ENCODE results near the gene LIPH.

Gene LIPH

DNA sequence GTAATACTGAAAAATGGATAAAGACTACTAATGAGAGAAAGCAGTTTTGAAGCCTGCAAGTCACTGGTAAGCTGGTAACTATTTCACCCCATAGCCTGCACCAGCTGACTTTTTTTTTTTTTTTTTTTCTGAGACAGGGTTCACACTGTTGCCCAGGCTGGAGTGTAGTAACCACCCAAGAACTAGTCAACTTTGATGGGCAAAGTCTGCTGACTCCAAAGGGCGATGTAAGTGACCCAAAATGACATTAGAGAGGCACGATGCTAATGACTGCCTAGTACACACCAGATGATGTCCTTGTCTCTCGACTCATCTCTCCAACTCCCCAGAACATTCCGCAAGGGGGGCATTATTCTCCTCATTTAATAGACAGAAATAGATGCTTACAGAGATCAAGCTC is 40.7 kb downstream of the LIPH start:
- no peak overlapping the region for H3K27ac ChIP-seq (ENCODE audit: low read depth, low read length)
- no peaks in the 10 kb centered on the region for H3K27me3 ChIP-seq (ENCODE audit: insufficient read depth, low read length, poor library complexity)
- no peak overlapping the region for H3K23ac ChIP-seq (ENCODE audit: low read length)
- H4K5ac ChIP-seq (ENCODE audit: low read length), result no peak overlapping the region
- no peaks in the 10 kb centered on the region for H3K4me1 ChIP-seq (ENCODE audit: control insufficient read depth, low read depth, low read length)
- no peak overlapping the region for H3K18ac ChIP-seq (ENCODE audit: low read length)
- no peak overlapping the region for H3K4me3 ChIP-seq (ENCODE audit: low read length)
- no peak for DNase-seq
- no peak overlapping the region for H3K56ac ChIP-seq (ENCODE audit: low read length)
- no peak overlapping the region for H4K8ac ChIP-seq (ENCODE audit: low read depth, low read length)
- no CpG with 5 or more reads among the region's 4 CpGs for WGBS (ENCODE audit: extremely low coverage, insufficient coverage, low lambda C conversion rate)
- H2BK120ac ChIP-seq (ENCODE audit: low read depth, low read length), result no peak overlapping the region
- no peak overlapping the region for H3K4me2 ChIP-seq (ENCODE audit: low read length)
- no peak overlapping the region for H3K4ac ChIP-seq (ENCODE audit: low read depth, low read length)
- no peak overlapping the region for H2BK15ac ChIP-seq (replicated peaks; ENCODE audit: low read depth)
- H3K79me1 ChIP-seq (ENCODE audit: low read length), result no peaks in the 10 kb centered on the region
- H3K79me2 ChIP-seq (ENCODE audit: control insufficient read depth, insufficient read depth, low read length), result no peaks in the 10 kb centered on the region
- H2AK5ac ChIP-seq (ENCODE audit: low read length), result no peak overlapping the region
- H2BK5ac ChIP-seq (ENCODE audit: low read length), result no peak overlapping the region
- H3K36me3 ChIP-seq (ENCODE audit: control insufficient read depth, insufficient read depth, low read length), result no peaks in the 10 kb centered on the region
- H3K9ac ChIP-seq (ENCODE audit: low read length), result no peak overlapping the region

DNA sequence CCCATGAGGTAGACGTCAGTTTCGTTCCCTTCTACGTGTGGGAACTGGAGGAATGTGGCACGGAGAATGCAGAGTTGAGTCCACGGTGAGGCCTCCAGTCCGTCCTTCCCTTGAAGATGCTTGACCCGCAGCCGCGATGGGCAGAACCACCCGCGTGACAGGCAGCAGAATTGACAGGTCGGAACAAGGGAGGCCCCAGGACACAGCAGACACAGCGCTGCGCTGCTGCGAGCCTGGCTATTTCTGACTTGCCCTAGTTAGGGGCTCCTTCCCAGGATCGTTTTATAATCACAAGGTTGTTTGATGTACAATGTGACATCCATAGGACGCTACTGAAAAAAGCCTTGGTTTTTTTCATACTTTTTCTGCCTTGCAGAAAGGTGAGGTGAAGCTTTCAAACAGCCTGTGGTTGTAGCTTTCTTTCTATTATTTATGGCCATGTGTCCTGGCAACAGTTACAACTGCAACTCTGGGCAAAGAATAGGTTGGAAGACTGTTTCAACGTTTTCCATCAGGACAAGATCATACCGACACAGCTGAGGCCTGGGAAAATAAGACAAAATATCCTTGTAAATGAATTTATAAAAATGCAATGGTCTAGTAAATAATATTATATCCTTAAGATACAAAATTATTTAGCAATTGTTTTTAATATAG is 43.9 kb downstream of the LIPH start:
- Histone ChIP-seq H3K79me1 (ENCODE audit: low read length) (no peaks in the 10 kb centered on the region), H4K8ac (ENCODE audit: low read depth, low read length) (no peak overlapping the region), H3K9ac (ENCODE audit: low read length) (no peak overlapping the region), H3K27ac (ENCODE audit: low read depth, low read length) (no peak overlapping the region), H3K4me1 (ENCODE audit: control insufficient read depth, low read depth, low read length) (no peaks in the 10 kb centered on the region), H3K4ac (ENCODE audit: low read depth, low read length) (no peak overlapping the region), H2BK15ac (replicated peaks; ENCODE audit: low read depth) (no peak overlapping the region), H3K36me3 (ENCODE audit: control insufficient read depth, insufficient read depth, low read length) (no peaks in the 10 kb centered on the region), H3K4me2 (ENCODE audit: low read length) (no peak overlapping the region), H3K4me3 (ENCODE audit: low read length) (no peak overlapping the region), H3K56ac (ENCODE audit: low read length) (no peak overlapping the region), H3K27me3 (ENCODE audit: insufficient read depth, low read length, poor library complexity) (no peaks in the 10 kb centered on the region), H2BK120ac (ENCODE audit: low read depth, low read length) (no peak overlapping the region), H3K79me2 (ENCODE audit: control insufficient read depth, insufficient read depth, low read length) (no peaks in the 10 kb centered on the region), H2BK5ac (ENCODE audit: low read length) (no peak overlapping the region), H4K5ac (ENCODE audit: low read length) (no peak overlapping the region), H3K23ac (ENCODE audit: low read length) (no peak overlapping the region), H3K18ac (ENCODE audit: low read length) (no peak overlapping the region), H2AK5ac (ENCODE audit: low read length) (no peak overlapping the region)
- no peak for DNase-seq
- WGBS (ENCODE audit: extremely low coverage, insufficient coverage, low lambda C conversion rate), result no CpG with 5 or more reads among the region's 19 CpGs

DNA sequence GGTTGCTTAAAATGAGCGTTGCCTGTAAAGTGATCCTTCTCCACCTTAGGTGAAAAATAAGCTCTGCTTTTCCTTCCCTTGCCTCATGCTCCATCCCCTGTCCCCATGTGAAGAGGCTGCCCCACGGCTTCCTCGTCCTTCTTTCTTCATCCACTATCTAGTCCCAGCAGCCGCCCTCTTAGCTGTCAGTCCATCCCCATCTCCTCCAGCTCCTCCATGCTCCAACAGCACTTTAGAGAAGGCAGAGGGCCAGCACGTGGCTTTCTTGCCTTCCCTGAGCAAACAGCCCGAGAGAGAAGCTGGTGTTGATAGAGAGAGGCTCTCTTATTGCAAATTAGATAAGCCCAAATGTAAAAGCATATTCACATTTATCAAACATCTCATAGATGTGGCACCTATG is 44.5 kb downstream of the LIPH start:
- Histone ChIP-seq H2BK15ac (replicated peaks; ENCODE audit: low read depth) (no peak overlapping the region), H2BK5ac (ENCODE audit: low read length) (no peak overlapping the region), H3K4me1 (ENCODE audit: control insufficient read depth, low read depth, low read length) (no peaks in the 10 kb centered on the region), H3K27ac (ENCODE audit: low read depth, low read length) (no peak overlapping the region), H3K4ac (ENCODE audit: low read depth, low read length) (no peak overlapping the region), H3K36me3 (ENCODE audit: control insufficient read depth, insufficient read depth, low read length) (no peaks in the 10 kb centered on the region), H3K27me3 (ENCODE audit: insufficient read depth, low read length, poor library complexity) (no peaks in the 10 kb centered on the region), H3K79me1 (ENCODE audit: low read length) (no peaks in the 10 kb centered on the region), H3K4me2 (ENCODE audit: low read length) (no peak overlapping the region), H3K79me2 (ENCODE audit: control insufficient read depth, insufficient read depth, low read length) (no peaks in the 10 kb centered on the region), H3K18ac (ENCODE audit: low read length) (no peak overlapping the region), H4K8ac (ENCODE audit: low read depth, low read length) (no peak overlapping the region), H2BK120ac (ENCODE audit: low read depth, low read length) (no peak overlapping the region), H3K9ac (ENCODE audit: low read length) (no peak overlapping the region), H3K4me3 (ENCODE audit: low read length) (no peak overlapping the region), H3K23ac (ENCODE audit: low read length) (no peak overlapping the region), H4K5ac (ENCODE audit: low read length) (no peak overlapping the region), H2AK5ac (ENCODE audit: low read length) (no peak overlapping the region), H3K56ac (ENCODE audit: low read length) (no peak overlapping the region)
- WGBS (ENCODE audit: extremely low coverage, insufficient coverage, low lambda C conversion rate), result no CpG with 5 or more reads among the region's 6 CpGs
- DNase-seq, result no peak

DNA sequence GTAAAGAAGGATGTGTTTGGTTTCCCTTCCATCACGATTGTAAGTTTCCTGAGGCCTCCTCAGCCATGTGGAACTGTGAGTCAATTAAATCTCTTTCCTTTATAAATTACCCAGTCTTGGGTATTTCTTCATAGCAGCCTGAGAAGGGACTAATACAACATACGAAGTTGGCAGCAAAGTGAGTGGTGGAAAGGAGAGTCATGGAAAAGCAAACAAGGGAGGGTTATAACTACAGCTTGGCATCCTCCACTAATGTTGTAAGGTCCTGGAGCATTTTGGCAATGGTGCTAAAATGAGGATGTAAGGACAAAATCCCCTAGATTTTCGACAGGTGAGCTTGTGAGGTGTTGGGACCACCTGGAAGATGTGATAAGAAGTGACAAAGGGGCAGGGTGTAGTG is 47.8 kb downstream of the LIPH start:
- Histone ChIP-seq H3K56ac (ENCODE audit: low read length) (no peak overlapping the region), H3K36me3 (ENCODE audit: control insufficient read depth, insufficient read depth, low read length) (no peaks in the 10 kb centered on the region), H3K23ac (ENCODE audit: low read length) (no peak overlapping the region), H3K79me2 (ENCODE audit: control insufficient read depth, insufficient read depth, low read length) (no peaks in the 10 kb centered on the region), H3K4me1 (ENCODE audit: control insufficient read depth, low read depth, low read length) (no peaks in the 10 kb centered on the region), H3K4me2 (ENCODE audit: low read length) (no peak overlapping the region), H2BK5ac (ENCODE audit: low read length) (no peak overlapping the region), H3K4me3 (ENCODE audit: low read length) (no peak overlapping the region), H3K27me3 (ENCODE audit: insufficient read depth, low read length, poor library complexity) (no peaks in the 10 kb centered on the region), H2AK5ac (ENCODE audit: low read length) (no peak overlapping the region), H2BK120ac (ENCODE audit: low read depth, low read length) (no peak overlapping the region), H3K79me1 (ENCODE audit: low read length) (no peaks in the 10 kb centered on the region), H3K27ac (ENCODE audit: low read depth, low read length) (no peak overlapping the region), H3K18ac (ENCODE audit: low read length) (no peak overlapping the region), H3K9ac (ENCODE audit: low read length) (no peak overlapping the region), H2BK15ac (replicated peaks; ENCODE audit: low read depth) (no peak overlapping the region), H4K5ac (ENCODE audit: low read length) (no peak overlapping the region), H4K8ac (ENCODE audit: low read depth, low read length) (no peak overlapping the region), H3K4ac (ENCODE audit: low read depth, low read length) (no peak overlapping the region)
- WGBS (ENCODE audit: extremely low coverage, insufficient coverage, low lambda C conversion rate), result no CpG with 5 or more reads among the region's 3 CpGs
- DNase-seq, result no peak

DNA sequence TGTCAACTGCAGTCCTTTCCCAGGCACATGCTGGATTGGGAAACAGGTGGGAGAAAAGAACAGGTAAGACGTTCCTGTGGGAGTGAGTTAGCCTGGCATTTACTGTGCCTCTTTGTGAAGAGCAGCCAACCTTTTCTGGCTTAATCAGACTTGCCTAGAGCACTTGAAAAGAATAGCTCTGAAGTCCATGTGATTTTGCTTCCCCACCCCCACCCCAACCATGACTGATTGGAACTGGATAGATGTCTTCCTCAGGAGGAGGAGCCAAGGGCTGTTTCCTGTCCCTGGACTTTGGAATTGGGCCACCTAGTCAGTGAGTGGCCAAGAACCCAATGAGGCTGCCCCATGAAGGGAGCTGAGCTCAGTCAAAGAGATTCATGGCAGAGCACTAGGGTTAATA is 48.9 kb downstream of the LIPH start:
- H3K79me1 ChIP-seq (ENCODE audit: low read length), result no peaks in the 10 kb centered on the region
- H3K27ac ChIP-seq (ENCODE audit: low read depth, low read length), result no peak overlapping the region
- H2BK120ac ChIP-seq (ENCODE audit: low read depth, low read length), result no peak overlapping the region
- no peak overlapping the region for H3K4me2 ChIP-seq (ENCODE audit: low read length)
- no peaks in the 10 kb centered on the region for H3K79me2 ChIP-seq (ENCODE audit: control insufficient read depth, insufficient read depth, low read length)
- H3K56ac ChIP-seq (ENCODE audit: low read length), result no peak overlapping the region
- WGBS (ENCODE audit: extremely low coverage, insufficient coverage, low lambda C conversion rate), result no CpG with 5 or more reads among the region's 1 CpG
- no peak overlapping the region for H4K5ac ChIP-seq (ENCODE audit: low read length)
- H3K36me3 ChIP-seq (ENCODE audit: control insufficient read depth, insufficient read depth, low read length), result no peaks in the 10 kb centered on the region
- no peak overlapping the region for H3K4me3 ChIP-seq (ENCODE audit: low read length)
- no peak overlapping the region for H4K8ac ChIP-seq (ENCODE audit: low read depth, low read length)
- no peak overlapping the region for H2BK5ac ChIP-seq (ENCODE audit: low read length)
- H3K27me3 ChIP-seq (ENCODE audit: insufficient read depth, low read length, poor library complexity), result no peaks in the 10 kb centered on the region
- no peak overlapping the region for H2AK5ac ChIP-seq (ENCODE audit: low read length)
- no peak for DNase-seq
- H2BK15ac ChIP-seq (replicated peaks; ENCODE audit: low read depth), result no peak overlapping the region
- no peak overlapping the region for H3K23ac ChIP-seq (ENCODE audit: low read length)
- no peak overlapping the region for H3K18ac ChIP-seq (ENCODE audit: low read length)
- H3K4ac ChIP-seq (ENCODE audit: low read depth, low read length), result no peak overlapping the region
- no peaks in the 10 kb centered on the region for H3K4me1 ChIP-seq (ENCODE audit: control insufficient read depth, low read depth, low read length)
- no peak overlapping the region for H3K9ac ChIP-seq (ENCODE audit: low read length)

DNA sequence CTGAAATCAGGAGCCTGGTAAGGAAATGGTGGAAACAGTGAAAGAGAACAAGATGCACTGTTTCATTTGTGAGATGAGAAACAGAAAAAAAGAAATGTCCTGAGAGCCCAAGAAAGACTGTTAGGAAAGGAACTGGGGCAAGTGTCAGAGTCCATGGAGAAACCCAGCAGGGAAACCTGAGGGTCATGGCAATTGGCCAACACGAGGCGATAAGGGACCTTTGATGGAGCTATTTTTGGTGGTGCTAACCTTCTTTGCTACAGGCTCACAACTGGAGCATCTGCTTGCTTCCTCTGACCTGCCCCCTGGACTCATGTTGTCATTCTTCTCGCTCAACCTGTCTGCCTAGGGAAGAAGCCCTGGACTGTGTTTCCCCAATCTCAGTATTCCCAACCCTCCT is 49.4 kb downstream of the LIPH start:
- no peak for DNase-seq
- Histone ChIP-seq H3K4ac (ENCODE audit: low read depth, low read length) (no peak overlapping the region), H2BK5ac (ENCODE audit: low read length) (no peak overlapping the region), H3K27ac (ENCODE audit: low read depth, low read length) (no peak overlapping the region), H3K18ac (ENCODE audit: low read length) (no peak overlapping the region), H2AK5ac (ENCODE audit: low read length) (no peak overlapping the region), H3K56ac (ENCODE audit: low read length) (no peak overlapping the region), H3K79me1 (ENCODE audit: low read length) (no peaks in the 10 kb centered on the region), H3K4me1 (ENCODE audit: control insufficient read depth, low read depth, low read length) (no peaks in the 10 kb centered on the region), H3K79me2 (ENCODE audit: control insufficient read depth, insufficient read depth, low read length) (no peaks in the 10 kb centered on the region), H3K4me3 (ENCODE audit: low read length) (no peak overlapping the region), H3K9ac (ENCODE audit: low read length) (no peak overlapping the region), H3K36me3 (ENCODE audit: control insufficient read depth, insufficient read depth, low read length) (no peaks in the 10 kb centered on the region), H2BK120ac (ENCODE audit: low read depth, low read length) (no peak overlapping the region), H2BK15ac (replicated peaks; ENCODE audit: low read depth) (no peak overlapping the region), H3K23ac (ENCODE audit: low read length) (no peak overlapping the region), H3K4me2 (ENCODE audit: low read length) (no peak overlapping the region), H4K5ac (ENCODE audit: low read length) (no peak overlapping the region), H3K27me3 (ENCODE audit: insufficient read depth, low read length, poor library complexity) (no peaks in the 10 kb centered on the region), H4K8ac (ENCODE audit: low read depth, low read length) (no peak overlapping the region)
- no CpG with 5 or more reads among the region's 3 CpGs for WGBS (ENCODE audit: extremely low coverage, insufficient coverage, low lambda C conversion rate)

All from mesendoderm (in vitro differentiated cells).